ENCODE results near the gene HMGCL.
"Not testable (repeated sequence)": the region's sequence is repeated elsewhere in the genome, so short reads cannot be mapped to it uniquely, and the experiment has no call there.

The HMGCL gene

GRCh38 chr1:23825762-23826522 lies 713 bp upstream of the HMGCL start:
- DNase-seq: no peak

GRCh38 chr1:23824711-23825075 lies 536 bp downstream of the HMGCL start:
- no peak for DNase-seq

GRCh38 chr1:23823767-23824166 lies 1.5 kb downstream of the HMGCL start:
- DNase-seq: no peak

GRCh38 chr1:23817633-23818032 lies 7.6 kb downstream of the HMGCL start:
- no peak for DNase-seq

- no peak for DNase-seq
Observed at GRCh38 chr1:23816906-23817305, 8.3 kb downstream of the HMGCL start.

- no peak for DNase-seq
Observed at GRCh38 chr1:23816361-23816760, 8.9 kb downstream of the HMGCL start.

- no peak for DNase-seq
Observed at GRCh38 chr1:23814016-23814415, 11.2 kb downstream of the HMGCL start.

- DNase-seq: no peak
Observed at GRCh38 chr1:23810818-23811540, 14.2 kb downstream of the HMGCL start.

GRCh38 chr1:23809751-23810171 lies 15.5 kb downstream of the HMGCL start:
- peak; percentile 11 for DNase-seq

- DNase-seq: no peak
Observed at GRCh38 chr1:23807453-23807852, 17.8 kb downstream of the HMGCL start.

GRCh38 chr1:23806280-23806679 lies 18.9 kb downstream of the HMGCL start:
- DNase-seq: no peak

GRCh38 chr1:23805025-23805424 lies 20.2 kb downstream of the HMGCL start:
- no peak for DNase-seq

GRCh38 chr1:23804183-23804835 lies 20.9 kb downstream of the HMGCL start:
- no peak for DNase-seq

GRCh38 chr1:23803674-23804073 lies 21.6 kb downstream of the HMGCL start:
- DNase-seq: no peak

GRCh38 chr1:23802809-23803342 lies 22.4 kb downstream of the HMGCL start:
- DNase-seq: not testable (repeated sequence)

- DNase-seq: no peak
Observed at GRCh38 chr1:23801876-23802275, 23.4 kb downstream of the HMGCL start.

GRCh38 chr1:23801338-23801748 lies 23.9 kb downstream of the HMGCL start:
- DNase-seq: no peak

- DNase-seq: peak; percentile 47
Observed at GRCh38 chr1:23800400-23801337, 24.6 kb downstream of the HMGCL start, which contains the start of gene GALE. Gene GALE, minus strand, starts transcription at chr1:23800754. Its CDS starts 1,747 bp downstream, at chr1:23799007.

GRCh38 chr1:23799570-23800399 lies 25.4 kb downstream of the HMGCL start:
- no peak for DNase-seq

GRCh38 chr1:23799255-23799569 lies 26.0 kb downstream of the HMGCL start:
- no peak for DNase-seq

- DNase-seq: no peak
Observed at GRCh38 chr1:23798662-23799142, 26.5 kb downstream of the HMGCL start.
